H1 (cell line): ENCODE results near the gene LRBA. TPM values are rescaled to one million over a fixed set of nuclear protein-coding genes. Genes with fewer than 3 reads are reported as not detected.

Experiments used
- BACH1 ChIP-seq: IDR thresholded peaks from 2 replicates; pipeline ENCODE4 v1.6.1; 2012; ENCODE audit warnings: low read length, improper control_type of control experiment
- BRCA1 ChIP-seq: IDR thresholded peaks from 2 replicates; pipeline ENCODE4 v1.6.1; 2012; ENCODE audit warnings: low read depth, low read length, improper control_type of control experiment
- CBX8 ChIP-seq: fragments of 300-800, 300-1000 bp; sonication (generic); IDR thresholded peaks from 2 replicates; pipeline ENCODE4 v1.7.1; 2016; ENCODE audit warnings: low read depth, low read length, borderline replicate concordance
- CHD7 ChIP-seq: fragments of 300-600 bp; sonication (generic); IDR thresholded peaks from 2 replicates; pipeline ENCODE4 v1.7.1; 2012; ENCODE audit warnings: low read length, moderate library complexity, mild to moderate bottlenecking, inconsistent platforms; ENCODE audit not compliant: insufficient replicate concordance
- FOSL1 ChIP-seq: IDR thresholded peaks from 2 replicates; pipeline ENCODE4 v1.6.1; 2011; ENCODE audit warnings: mild to moderate bottlenecking, low read depth, low read length, moderate library complexity; ENCODE audit not compliant: insufficient read depth
- JUN ChIP-seq: IDR thresholded peaks from 2 replicates; pipeline ENCODE4 v1.6.1; 2011; ENCODE audit warnings: low read depth, mild to moderate bottlenecking, improper control_type of control experiment, low read length
- JUND ChIP-seq: IDR thresholded peaks from 2 replicates; pipeline ENCODE4 v1.6.1; 2011; ENCODE audit warnings: mild to moderate bottlenecking, improper control_type of control experiment, low read length
- NANOG ChIP-seq: IDR thresholded peaks from 2 replicates; pipeline ENCODE4 v1.6.1; 2011; ENCODE audit warnings: low read length, low read depth, mild to moderate bottlenecking, inconsistent platforms; ENCODE audit not compliant: insufficient read depth, poor library complexity, severe bottlenecking
- POLR2A ChIP-seq, 2 experiments: IDR thresholded peaks; 1 replicate in 1 of 2; 2 replicates in 1 of 2; pipeline ENCODE4 v1.6.1; 2011; ENCODE audit warnings: low read depth in 2 of 2, low read length in 2 of 2, mild to moderate bottlenecking in 2 of 2; ENCODE audit errors: control extremely low read depth in 1 of 2
- RBBP5 ChIP-seq: IDR thresholded peaks from 2 replicates; pipeline ENCODE4 v1.7.1; 2012; ENCODE audit warnings: low read depth, mild to moderate bottlenecking, inconsistent platforms, low read length, moderate library complexity, borderline replicate concordance
- SIN3A ChIP-seq, 2 experiments: IDR thresholded peaks in 1 of 2; conservative IDR thresholded peaks in 1 of 2; 2 replicates each; pipeline ENCODE4 v1.6.1; 2011 to 2012; ENCODE audit warnings: low read length in 2 of 2, improper control_type of control experiment in 1 of 2, low read depth in 1 of 2, mild to moderate bottlenecking in 1 of 2
- SP1 ChIP-seq: IDR thresholded peaks from 2 replicates; pipeline ENCODE4 v1.6.1; 2011; ENCODE audit warnings: low read depth, low read length
- SUZ12 ChIP-seq: fragments of 200-600 bp; sonication (generic); IDR thresholded peaks from 2 replicates; pipeline ENCODE4 v1.6.1; 2012; ENCODE audit warnings: mild to moderate bottlenecking, inconsistent platforms, low read length, moderate library complexity, mixed read lengths
- polyA plus RNA-seq, 7 experiments: library from polyadenylated mRNA; depleted of rRNA in 3 of 7; stranded (reverse) in 5 of 7; unstranded in 2 of 7; fragments of >200 nt in 5 of 7; fragments of 200-250 nt in 2 of 7; gene quantifications; 1 replicate in 5 of 7; 2 replicates in 1 of 7; 4 replicates in 1 of 7; pipeline versions ENCODE4 v1.2.1 to v1.2.3, GENCODE V29; 2011 to 2013; ENCODE audit warnings: missing spikeins in 2 of 7, mixed read lengths in 2 of 7
- total RNA-seq: library from RNA; stranded (reverse); fragmentation: NEBNext Ultra II Directional; extraction: Animal tissue kit (Norgen Biotek cat#: 25700); gene quantifications from 2 replicates; pipeline ENCODE4 v1.2.1, GENCODE V29; 2021

Gene LRBA
- total and polyA plus RNA-seq, 2 of the 8 experiments (the other 6 are each of a cell fraction or from before 2014, with no cell fraction given) = 54.6 to 83.2 TPM

GRCh38 chr4:150782921-150783320 lies 232.2 kb downstream of the LRBA start (continued):
- TF ChIP-seq CHD7 (no peak), NANOG (no peak), SP1 (no peak), SIN3A (conservative IDR thresholded peaks at IDR 0.05 in 1 of 2, IDR thresholded peaks at IDR 0.05 in 1 of 2; ENCODE audit: low read depth in 1 of 2, low read length in 2 of 2) (no peak), CBX8 (no peak), BRCA1 (no peak), SUZ12 (no peak), JUN (no peak), FOSL1 (no peak), BACH1 (no peak), JUND (no peak), RBBP5 (no peak), POLR2A (IDR thresholded peaks at IDR 0.05; ENCODE audit: control extremely low read depth in 1 of 2, low read depth in 2 of 2, low read length in 2 of 2) (no peak)
